ENCODE data around the gene SGF29. TPM values are rescaled to one million over a fixed set of nuclear protein-coding genes. Genes with fewer than 3 reads are reported as not detected.
"Not testable (repeated sequence)": the region's sequence is repeated elsewhere in the genome, so short reads cannot be mapped to it uniquely, and the experiment has no call there.

The SGF29 gene
- total and polyA plus RNA-seq, 4 experiments from 2014 or later = 53.8 to 86.9 (median 68.8) TPM

DNA sequence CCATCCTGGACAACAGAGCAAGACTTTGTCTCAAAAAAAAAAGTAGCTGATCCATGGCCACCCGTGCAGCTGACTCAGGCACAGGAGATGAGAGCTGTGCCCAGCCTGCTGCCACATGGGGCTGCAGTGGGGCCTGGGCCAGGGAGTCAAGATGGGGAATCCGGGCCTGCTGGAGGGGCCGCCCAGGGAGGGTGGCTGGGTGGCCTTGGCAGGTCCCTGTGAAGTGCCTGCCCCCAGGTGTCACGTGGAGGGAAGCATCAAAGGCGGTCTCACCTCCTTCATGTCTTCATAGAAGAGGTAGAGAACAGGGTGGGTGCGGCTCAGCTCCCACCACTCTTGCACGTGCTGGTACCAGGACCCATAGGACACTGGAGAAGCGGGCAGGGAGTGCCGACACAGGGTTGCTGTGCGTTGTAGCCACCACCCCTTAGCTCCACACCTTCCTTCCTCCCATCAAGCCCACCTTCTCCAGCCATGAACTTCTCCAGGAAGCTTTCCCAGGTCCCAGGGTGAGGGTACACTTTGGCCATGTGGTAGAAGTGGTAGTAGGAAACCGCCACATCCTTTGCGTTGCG is 39.3 kb downstream of the SGF29 start:
- CTCF ChIA-PET (ENCODE audit: partially characterized antibody) = no interaction called here
- Histone ChIP-seq H3K4me3 (ENCODE audit: low read length in 2 of 2) (no peak overlapping the region), H3K4me1 (ENCODE audit: insufficient read depth, low read length) (no peaks in the 10 kb centered on the region), H3K27me3 (ENCODE audit: insufficient read depth, low read length) (no peaks in the 10 kb centered on the region), H3K9me3 (ENCODE audit: control insufficient read depth in 1 of 2, low read length in 2 of 2) (no peaks in the 10 kb centered on the region), H3K27ac (ENCODE audit: low read depth, low read length) (no peak overlapping the region), H3K36me3 (ENCODE audit: insufficient read depth, low read length) (peaks cover 20% of the 10 kb centered on the region)
- H3K27me3 Mint-ChIP-seq = no peaks in the 10 kb centered on the region
- peaks cover 16 to 43% of the 10 kb centered on the region in 2 donors for H3K36me3 Mint-ChIP-seq
- H3K9me3 Mint-ChIP-seq = peaks cover 0 to 2% (median 0%) of the 10 kb centered on the region in 8 donors
- peaks cover 0 to 3% (median under 1%) of the 10 kb centered on the region in 4 donors for H3K4me1 Mint-ChIP-seq
- peak overlapping the region in 1 of 7 donors; percentile 29 for H3K27ac Mint-ChIP-seq
- intact Hi-C loops (cut with micrococcal nuclease) = no loop called here
- no peak overlapping the region for H3K4me3 Mint-ChIP-seq
- POLR2A ChIA-PET (ENCODE audit: partially characterized antibody) = interaction anchor here (0.7 kb wide), 1 partner anchor 39 kb away, joined by 3 read pairs; the partner anchor contains the start of gene SGF29
- no peak for DNase-seq

DNA sequence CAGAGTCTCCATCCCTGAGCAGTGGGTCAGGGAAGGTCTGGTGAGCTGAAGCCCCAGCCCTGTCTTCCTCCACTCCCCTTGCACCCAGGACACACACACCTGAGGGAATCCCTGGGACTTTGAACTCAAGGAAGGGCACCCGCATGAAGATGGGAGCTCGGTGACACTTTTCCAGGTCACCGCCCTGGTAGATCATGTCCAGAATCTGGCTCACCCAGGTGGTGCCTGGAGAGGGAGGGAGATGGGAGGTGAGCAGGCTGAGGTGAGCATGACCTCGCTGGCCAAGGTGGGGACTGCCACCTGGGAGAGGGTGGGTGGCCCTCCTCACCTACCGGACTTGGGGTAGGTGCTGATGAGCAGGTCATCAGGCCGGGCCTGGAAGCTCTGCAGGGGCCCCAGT is 41.7 kb downstream of the SGF29 start:
- H3K4me1 Mint-ChIP-seq = not testable (repeated sequence)

DNA sequence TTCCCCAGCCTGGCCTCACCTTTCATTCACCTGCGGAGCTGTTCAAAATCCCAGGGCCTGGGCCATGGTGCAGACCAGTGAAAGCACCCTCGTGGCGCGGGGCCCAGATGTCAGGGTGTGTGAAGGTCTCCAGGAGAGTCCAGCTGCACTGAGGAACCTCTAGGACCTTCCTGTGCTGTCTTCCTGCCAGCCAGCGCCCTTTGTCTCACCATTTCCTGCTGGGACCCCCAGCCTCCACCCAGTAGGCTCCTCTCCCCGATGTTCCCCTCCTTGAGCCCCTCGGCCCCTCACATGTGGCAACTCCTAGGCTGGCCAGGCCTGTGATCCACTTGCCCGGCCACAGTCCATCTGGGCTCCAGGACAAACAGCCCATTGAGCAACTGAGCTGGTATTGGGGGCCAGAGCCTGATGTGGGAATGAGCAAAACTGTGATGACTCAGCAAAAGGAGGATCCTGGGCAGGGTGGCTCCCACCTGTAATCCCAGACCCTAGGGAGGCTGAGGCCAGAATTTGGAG is 42.5 kb downstream of the SGF29 start:
- H3K4me3 ChIP-seq (ENCODE audit: low read length in 2 of 2) = no peak overlapping the region
- Mint-ChIP-seq H3K27me3 (no peaks in the 10 kb centered on the region), H3K27ac (no peak overlapping the region), H3K4me3 (no peak overlapping the region), H3K9me3 (peaks cover 0 to 2% (median 0%) of the 10 kb centered on the region in 8 donors), H3K4me1 (peaks cover 0 to 3% (median under 1%) of the 10 kb centered on the region in 4 donors), H3K36me3 (peaks cover 6 to 16% of the 10 kb centered on the region in 2 donors)
- H3K27ac ChIP-seq (ENCODE audit: low read depth, low read length) = no peak overlapping the region
- no peaks in the 10 kb centered on the region for H3K27me3 ChIP-seq (ENCODE audit: insufficient read depth, low read length)
- DNase-seq = no peak
- intact Hi-C loops (cut with micrococcal nuclease) = no loop called here
- H3K4me1 ChIP-seq (ENCODE audit: insufficient read depth, low read length) = no peaks in the 10 kb centered on the region
- H3K9me3 ChIP-seq (ENCODE audit: control insufficient read depth in 1 of 2, low read length in 2 of 2) = no peaks in the 10 kb centered on the region
- CTCF ChIA-PET (ENCODE audit: partially characterized antibody) = no interaction called here
- no peaks in the 10 kb centered on the region for H3K36me3 ChIP-seq (ENCODE audit: insufficient read depth, low read length)
- POLR2A ChIA-PET (ENCODE audit: partially characterized antibody) = interaction anchor here (0.6 kb wide), 1 partner anchor 36 kb away, joined by 3 read pairs; no protein-coding TSS in a partner anchor

More for the DNA sequence above, 41.7 kb downstream of the SGF29 start:
- H3K9me3 ChIP-seq (ENCODE audit: control insufficient read depth in 1 of 2, low read length in 2 of 2); H3K27me3 ChIP-seq (ENCODE audit: insufficient read depth, low read length); H3K36me3 ChIP-seq (ENCODE audit: insufficient read depth, low read length); H3K4me3 ChIP-seq (ENCODE audit: low read length in 2 of 2); CTCF ChIA-PET (ENCODE audit: partially characterized antibody); H3K4me3 Mint-ChIP-seq; H3K4me1 ChIP-seq (ENCODE audit: insufficient read depth, low read length); intact Hi-C loops (cut with micrococcal nuclease); DNase-seq; H3K27ac ChIP-seq (ENCODE audit: low read depth, low read length); H3K27me3 Mint-ChIP-seq; POLR2A ChIA-PET (ENCODE audit: partially characterized antibody); H3K9me3 Mint-ChIP-seq: not testable (repeated sequence)
- Mint-ChIP-seq H3K27ac (peak overlapping the region in 1 of 7 donors; percentile 60), H3K36me3 (peaks cover 10 to 23% of the 10 kb centered on the region in 2 donors)

DNA sequence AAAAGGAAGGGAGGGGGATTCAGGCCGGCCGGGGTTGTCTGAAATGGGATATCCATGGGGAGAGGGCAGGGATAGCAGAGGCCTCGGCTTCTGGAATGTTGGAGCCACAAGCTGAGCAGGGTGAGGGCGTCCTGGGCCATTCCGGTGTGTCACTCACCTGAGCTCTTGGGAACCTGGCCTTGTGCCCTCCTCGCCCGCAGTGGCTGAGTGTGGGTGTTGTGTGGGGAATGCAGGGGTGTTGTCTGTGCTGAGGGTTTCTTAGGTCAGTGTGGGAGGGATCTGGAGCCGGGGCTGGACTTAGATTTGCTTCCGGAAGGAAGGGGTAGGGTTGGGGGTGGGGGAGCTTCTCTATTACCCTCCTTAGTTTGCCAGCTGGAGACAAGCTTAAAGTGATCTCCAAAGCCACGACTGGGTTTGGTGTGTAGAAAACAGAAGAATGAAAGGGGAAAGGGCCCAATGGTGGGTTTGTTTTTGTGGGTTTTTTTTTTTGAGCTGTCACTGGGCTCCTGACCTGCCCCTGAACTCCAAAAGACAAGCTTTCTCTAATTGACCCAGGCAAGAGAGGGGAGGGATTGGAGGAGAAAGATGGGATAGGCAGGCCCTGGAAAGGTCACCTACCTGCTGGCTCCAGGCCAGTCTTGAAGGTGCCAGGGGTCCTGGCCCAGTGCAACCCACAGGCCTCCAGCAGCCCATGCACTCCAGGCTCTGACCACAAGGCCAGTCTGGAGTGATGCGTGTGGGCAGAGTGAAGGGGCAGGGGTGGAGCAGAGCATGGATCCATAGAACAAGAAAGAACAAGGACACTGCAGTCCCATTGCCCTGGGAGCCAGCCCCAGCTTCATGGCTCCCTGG is 43.3 kb downstream of the SGF29 start, which contains the start of gene SULT1A2:
Gene SULT1A2 (minus strand): TSS at position 211 of the 852 bp plus-strand sequence. CDS start 1,120 bp downstream, outside the sequence.
- no peaks in the 10 kb centered on the region for H3K9me3 ChIP-seq (ENCODE audit: control insufficient read depth in 1 of 2, low read length in 2 of 2)
- no peaks in the 10 kb centered on the region for H3K27me3 ChIP-seq (ENCODE audit: insufficient read depth, low read length)
- no peak within 1 kb of the TSS for H3K4me3 ChIP-seq (ENCODE audit: low read length in 2 of 2)
- peak within 1 kb of the TSS in 1 of 7 donors; percentile 42 for H3K27ac Mint-ChIP-seq
- CTCF ChIA-PET (ENCODE audit: partially characterized antibody) = interaction anchor here (1.1 kb wide), 1 partner anchor 10 kb away, joined by 3 read pairs; no protein-coding TSS in a partner anchor
- no peak within 1 kb of the TSS for H3K27ac ChIP-seq (ENCODE audit: low read depth, low read length)
- peaks cover 0 to 7% of the 10 kb centered on the region in 2 donors for H3K36me3 Mint-ChIP-seq
- POLR2A ChIA-PET (ENCODE audit: partially characterized antibody) = interaction anchor here (0.6 kb wide), 1 partner anchor 37 kb away, joined by 3 read pairs; no protein-coding TSS in a partner anchor
- peaks cover 0 to 3% (median under 1%) of the 10 kb centered on the region in 4 donors for H3K4me1 Mint-ChIP-seq
- intact Hi-C loops (cut with micrococcal nuclease) = no loop called here
- no peaks in the 10 kb centered on the region for H3K4me1 ChIP-seq (ENCODE audit: insufficient read depth, low read length)
- no peaks in the 10 kb centered on the region for H3K36me3 ChIP-seq (ENCODE audit: insufficient read depth, low read length)
- DNase-seq = no peak
- H3K9me3 Mint-ChIP-seq = peaks cover 0 to 2% (median 0%) of the 10 kb centered on the region in 8 donors
- no peak within 1 kb of the TSS for H3K4me3 Mint-ChIP-seq
- no peaks in the 10 kb centered on the region for H3K27me3 Mint-ChIP-seq

DNA sequence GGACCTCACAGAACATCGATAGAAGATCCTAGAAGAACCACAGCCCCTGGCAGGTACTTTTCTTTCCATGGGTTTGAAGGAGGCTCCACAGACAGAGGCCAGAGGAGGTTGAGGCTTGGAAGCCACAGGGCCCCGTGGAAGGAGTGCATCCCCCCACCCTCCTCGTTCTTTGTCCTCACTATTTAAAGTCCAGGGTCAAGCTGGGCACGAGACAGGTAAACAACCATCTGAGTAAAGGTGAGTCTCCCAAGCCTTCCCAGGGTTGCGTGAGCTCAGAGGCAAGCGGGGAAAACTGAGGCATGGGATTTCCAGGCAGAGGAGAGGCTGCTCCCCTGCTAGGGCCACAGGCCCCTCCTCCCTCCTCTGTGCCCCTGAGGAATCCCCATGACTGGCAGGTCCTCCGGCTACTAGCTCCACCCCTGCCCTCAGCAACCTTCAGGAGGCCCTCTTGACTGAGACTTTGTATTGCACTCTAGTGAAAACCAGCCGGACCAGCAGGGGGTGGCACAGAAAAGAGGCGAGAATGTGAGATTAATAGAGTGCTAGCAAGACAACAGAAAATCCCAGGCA is 44.1 kb downstream of the SGF29 start:
- Mint-ChIP-seq H3K4me3 (no peak overlapping the region), H3K27me3 (no peaks in the 10 kb centered on the region), H3K36me3 (peaks cover 0 to 1% of the 10 kb centered on the region in 2 donors), H3K4me1 (peaks cover 0 to 1% (median 0%) of the 10 kb centered on the region in 4 donors), H3K9me3 (peaks cover 0 to 2% (median 0%) of the 10 kb centered on the region in 8 donors), H3K27ac (peak overlapping the region in 1 of 7 donors; percentile 42)
- intact Hi-C loops (cut with micrococcal nuclease) = no loop called here
- Histone ChIP-seq H3K4me3 (ENCODE audit: low read length in 2 of 2) (no peak overlapping the region), H3K4me1 (ENCODE audit: insufficient read depth, low read length) (no peaks in the 10 kb centered on the region), H3K27me3 (ENCODE audit: insufficient read depth, low read length) (no peaks in the 10 kb centered on the region), H3K27ac (ENCODE audit: low read depth, low read length) (no peak overlapping the region), H3K9me3 (ENCODE audit: control insufficient read depth in 1 of 2, low read length in 2 of 2) (no peaks in the 10 kb centered on the region), H3K36me3 (ENCODE audit: insufficient read depth, low read length) (no peaks in the 10 kb centered on the region)
- no peak for DNase-seq
- ChIA-PET CTCF (ENCODE audit: partially characterized antibody) (interaction anchor here (1.1 kb wide), 1 partner anchor 9 kb away, joined by 3 read pairs; no protein-coding TSS in a partner anchor), POLR2A (ENCODE audit: partially characterized antibody) (no interaction called here)

DNA sequence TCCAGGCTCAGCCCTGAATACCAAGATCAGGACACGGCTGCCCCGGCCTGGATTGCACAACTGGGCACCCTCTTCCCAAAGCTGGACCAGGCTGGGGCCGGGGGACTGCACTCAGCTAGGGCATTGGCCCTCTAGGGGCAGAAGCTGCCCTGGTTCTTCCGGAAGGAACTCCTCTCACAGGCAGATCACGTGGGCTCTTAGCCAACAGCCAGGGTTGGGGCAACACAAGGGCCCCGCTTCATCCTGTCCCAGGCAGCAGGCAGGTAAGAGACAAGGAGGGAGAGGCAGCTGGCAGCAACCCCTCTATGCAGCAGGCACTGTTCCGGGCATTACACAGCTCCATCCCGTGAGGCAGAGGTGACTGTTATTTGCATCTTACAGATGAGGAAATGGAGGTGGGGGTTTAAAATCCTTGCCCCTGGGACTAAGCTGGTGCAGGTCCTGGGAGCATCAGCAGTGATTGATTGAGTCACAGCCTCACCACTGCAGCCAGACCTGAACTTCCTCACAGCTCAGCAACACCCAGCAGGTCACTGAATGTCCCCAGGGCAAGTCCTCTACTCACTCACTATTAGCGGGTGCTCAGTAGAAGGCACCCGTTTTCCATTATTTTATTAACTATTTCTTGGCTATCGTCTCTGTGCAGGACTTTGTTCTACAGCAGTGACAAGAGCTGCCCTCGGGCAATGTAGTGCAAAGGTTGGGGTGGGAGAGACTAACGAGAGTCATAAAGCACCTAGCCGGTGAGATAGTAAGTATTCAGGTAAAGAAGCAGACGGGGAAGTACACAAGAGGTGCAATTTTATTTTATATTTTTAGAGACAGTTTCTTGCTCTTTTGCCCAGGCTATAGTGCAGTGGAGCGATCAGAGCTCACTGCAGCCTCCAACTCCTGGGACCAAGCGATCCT is 45.9 kb downstream of the SGF29 start:
- H3K4me3 Mint-ChIP-seq, H3K27ac Mint-ChIP-seq, H3K4me1 Mint-ChIP-seq: not testable (repeated sequence)

More for the DNA sequence above, 45.9 kb downstream of the SGF29 start:
- H3K27ac ChIP-seq (ENCODE audit: low read depth, low read length); H3K4me1 ChIP-seq (ENCODE audit: insufficient read depth, low read length); CTCF ChIA-PET (ENCODE audit: partially characterized antibody); H3K4me3 ChIP-seq (ENCODE audit: low read length in 2 of 2); H3K9me3 Mint-ChIP-seq; H3K27me3 Mint-ChIP-seq; POLR2A ChIA-PET (ENCODE audit: partially characterized antibody); H3K9me3 ChIP-seq (ENCODE audit: control insufficient read depth in 1 of 2, low read length in 2 of 2); H3K36me3 Mint-ChIP-seq; H3K27me3 ChIP-seq (ENCODE audit: insufficient read depth, low read length); H3K36me3 ChIP-seq (ENCODE audit: insufficient read depth, low read length); intact Hi-C loops (cut with micrococcal nuclease); DNase-seq: not testable (repeated sequence)
